Superior temporal gyrus (tissue), 1 donor: ENCODE measurements around the gene SIGLECL1.

Experiments used
- DNase-seq: peaks from one replicate; pipeline ENCODE4 v3.0.0-alpha.2; 2016; ENCODE audit errors: extremely low spot score

The SIGLECL1 gene

DNA sequence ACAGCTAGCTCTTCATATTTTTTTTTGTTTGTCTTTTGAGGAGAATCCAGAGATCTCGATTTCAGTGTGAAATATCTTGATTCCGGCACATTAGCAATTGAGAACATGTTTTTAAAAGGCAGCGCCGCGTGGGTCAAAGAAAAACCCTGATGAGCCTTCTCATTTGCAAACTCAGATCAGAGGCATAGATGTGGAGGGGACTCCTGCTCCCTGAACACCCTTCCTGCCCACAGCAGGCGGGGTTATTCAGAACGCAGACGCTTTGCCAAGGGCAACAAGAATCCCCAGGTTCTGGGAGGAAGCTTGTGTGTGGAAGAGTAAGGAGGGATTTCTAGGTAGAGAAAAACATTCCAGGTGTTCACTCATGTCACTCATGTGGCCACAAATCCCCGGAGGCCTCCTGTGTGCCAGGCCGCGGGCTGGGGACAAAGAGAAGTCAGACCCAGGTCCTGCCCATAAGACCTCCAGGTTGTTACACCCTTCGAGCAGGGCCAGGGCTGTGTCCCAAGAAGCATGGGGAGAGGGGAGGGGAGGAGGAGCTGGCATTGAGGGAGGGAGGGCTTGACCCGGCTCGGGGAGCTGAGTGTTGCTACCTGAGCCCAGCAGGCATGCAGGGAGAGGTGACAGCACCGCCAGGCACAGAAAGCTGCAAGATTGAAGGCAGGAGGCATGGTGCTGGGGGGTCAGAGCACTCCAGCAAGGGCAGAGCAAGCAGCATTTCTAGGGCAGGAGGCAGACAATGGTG lies 44.7 kb downstream of the SIGLECL1 start:
- no peak for DNase-seq

DNA sequence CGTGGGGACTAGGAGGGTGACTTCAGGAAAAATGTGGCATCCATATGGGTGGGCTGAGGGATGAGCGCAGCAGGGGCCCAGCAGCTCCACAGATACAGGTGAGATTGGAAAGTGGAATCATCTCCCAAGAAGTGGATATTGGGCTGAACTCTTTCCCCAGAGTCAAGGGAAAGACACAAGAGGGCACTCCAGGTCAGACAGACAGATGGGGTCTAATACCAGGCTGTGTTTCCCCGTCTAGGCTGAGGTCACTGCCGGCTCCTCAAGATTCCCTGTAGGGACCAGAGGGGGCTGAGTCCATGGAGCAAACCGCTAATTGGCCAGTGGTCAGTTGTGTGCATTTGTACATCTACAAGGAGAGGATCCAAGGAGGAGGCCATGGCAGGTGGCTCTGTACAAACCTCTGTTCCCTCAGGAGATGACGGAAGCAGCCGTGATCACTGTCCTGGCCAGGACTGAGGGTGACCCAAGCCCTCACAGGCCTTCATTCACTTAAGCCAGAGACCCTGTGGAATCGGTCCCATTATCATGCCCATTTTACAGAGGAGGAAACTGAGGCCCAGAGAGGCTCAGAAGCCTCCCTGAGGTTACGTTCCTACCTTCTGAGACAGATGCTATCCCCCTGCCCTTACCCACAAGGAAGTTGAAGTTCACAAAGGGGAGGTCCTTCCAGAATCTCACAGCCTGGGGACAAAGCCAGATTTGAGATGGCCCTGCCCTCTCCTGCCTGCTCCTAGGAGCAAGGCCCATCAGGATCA lies 45.6 kb downstream of the SIGLECL1 start:
- no peak for DNase-seq

DNA sequence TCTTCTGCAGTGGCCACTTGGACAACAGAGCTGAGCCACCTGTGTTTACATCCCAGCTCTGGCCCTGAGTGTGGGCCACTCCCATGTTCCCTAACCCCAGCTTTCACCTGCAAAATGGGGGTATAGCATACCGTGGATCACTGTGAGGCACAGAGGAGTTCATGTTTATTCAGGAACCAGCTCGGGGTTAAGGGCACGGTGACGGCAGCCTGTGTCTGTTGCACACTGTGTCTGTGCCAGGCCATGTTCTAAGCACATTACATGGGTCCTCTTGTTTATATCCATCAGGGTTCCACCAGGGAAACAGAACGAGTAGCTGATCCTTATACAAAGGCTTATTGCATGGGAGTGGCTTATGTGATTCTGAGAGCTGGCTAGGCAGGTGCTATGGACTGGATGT lies 46.5 kb downstream of the SIGLECL1 start:
- no peak for DNase-seq

DNA sequence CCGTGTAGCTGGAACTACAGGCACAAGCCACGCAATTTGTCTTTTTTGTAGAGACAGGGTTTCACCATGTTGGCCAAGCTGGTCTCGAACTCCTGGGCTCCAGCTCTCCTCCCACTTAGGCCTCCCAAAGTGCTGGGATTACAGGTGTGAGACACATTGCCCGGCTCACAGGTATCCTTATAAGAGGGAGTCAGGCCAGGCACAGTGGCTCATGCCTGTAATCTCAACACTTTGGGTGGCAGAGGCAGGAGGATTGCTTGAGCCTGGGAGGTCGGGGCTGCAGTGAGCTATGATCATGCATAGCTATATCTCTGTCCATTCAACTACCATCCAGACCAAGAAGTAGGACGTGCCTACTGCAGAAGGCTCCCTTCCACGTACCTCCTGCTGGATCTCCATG lies 50.4 kb downstream of the SIGLECL1 start:
- no peak for DNase-seq

DNA sequence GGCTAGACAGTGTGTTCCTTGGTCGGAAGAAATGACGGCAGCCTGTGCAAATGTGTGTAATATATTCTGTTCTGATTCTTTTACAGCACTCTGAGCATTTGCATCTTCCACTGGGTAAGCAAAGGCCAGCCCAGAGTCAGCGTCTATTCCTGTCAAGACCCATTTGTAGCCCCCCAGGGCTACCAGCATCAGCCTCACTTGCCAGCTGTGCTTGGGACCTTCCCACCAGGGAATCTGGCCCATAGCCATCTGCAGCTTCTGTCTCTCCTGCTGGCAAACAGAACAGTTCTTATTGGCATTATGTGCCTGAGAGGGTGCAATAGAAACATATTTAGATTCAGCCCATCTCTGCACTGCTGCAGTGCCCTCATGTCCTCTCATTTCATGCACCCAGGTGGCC lies 54.6 kb downstream of the SIGLECL1 start:
- DNase-seq: no peak

DNA sequence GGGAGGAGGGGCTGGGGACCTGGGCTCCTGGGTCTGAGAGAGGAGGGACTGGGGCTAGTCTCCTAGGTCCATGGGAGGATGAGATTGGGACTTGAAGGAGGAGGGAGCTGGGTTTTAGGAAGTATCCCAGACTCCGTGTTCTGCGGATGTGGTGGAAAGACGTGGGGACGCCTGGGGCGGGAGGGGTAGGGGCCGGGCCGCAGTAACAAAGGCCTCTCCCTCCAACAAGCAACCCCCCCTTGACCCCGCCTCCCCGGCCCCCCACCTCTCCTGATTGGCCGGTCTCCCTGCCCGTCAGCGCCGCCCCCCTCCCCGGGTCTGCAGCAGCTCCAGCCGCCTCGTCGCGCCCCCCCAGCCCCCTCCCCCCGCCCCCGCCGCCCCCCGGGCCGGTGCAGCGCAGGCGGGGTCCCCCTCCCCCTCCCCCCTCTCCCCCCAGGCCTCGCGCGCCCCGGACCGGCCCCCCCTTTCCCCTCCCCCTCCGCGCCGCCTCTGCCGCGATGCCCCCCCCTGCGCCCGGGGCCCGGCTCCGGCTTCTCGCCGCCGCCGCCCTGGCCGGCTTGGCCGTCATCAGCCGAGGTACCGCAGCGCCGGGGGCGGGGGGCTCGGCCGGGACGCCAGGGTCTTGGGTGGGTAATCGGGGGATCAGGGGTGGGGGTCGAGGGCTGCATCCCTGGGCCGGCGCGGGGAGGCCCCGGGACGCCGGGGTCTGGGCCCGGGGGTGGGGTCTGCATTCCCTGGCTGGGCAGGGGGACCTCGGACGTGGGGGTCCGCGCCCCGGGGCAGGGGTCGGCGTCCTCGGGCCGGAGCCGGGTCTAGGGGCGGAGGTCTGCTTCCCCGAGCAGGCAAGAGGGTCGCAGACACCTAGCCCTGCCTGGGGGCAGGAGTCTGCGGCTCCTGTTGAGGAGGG lies 60.7 kb downstream of the SIGLECL1 start, which contains the start of gene IGLON5:
IGLON5 (plus strand) TSS at position 294 of the 907 bp plus-strand sequence; CDS start at position 498, 204 bp downstream.
- no peak for DNase-seq

DNA sequence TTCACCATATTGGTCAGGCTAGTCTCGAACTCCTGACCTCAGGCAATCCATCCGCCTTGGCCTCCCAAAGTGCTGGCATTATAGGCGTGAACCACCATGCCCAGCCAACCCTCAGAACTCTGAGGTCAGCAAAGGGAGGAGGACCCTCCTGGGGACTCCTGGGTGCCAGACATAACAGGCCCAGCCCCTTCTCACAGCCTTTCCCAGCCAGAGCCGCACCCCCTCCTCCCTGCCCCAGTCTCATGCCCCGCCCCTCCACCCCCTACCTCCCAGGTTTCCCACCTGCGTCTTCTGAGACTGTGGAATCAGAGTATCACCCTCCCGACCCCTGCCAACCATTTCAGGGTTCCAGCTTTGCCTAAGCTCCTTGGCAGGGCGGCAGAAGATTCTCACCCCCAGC lies 65.8 kb downstream of the SIGLECL1 start:
- no peak for DNase-seq

DNA sequence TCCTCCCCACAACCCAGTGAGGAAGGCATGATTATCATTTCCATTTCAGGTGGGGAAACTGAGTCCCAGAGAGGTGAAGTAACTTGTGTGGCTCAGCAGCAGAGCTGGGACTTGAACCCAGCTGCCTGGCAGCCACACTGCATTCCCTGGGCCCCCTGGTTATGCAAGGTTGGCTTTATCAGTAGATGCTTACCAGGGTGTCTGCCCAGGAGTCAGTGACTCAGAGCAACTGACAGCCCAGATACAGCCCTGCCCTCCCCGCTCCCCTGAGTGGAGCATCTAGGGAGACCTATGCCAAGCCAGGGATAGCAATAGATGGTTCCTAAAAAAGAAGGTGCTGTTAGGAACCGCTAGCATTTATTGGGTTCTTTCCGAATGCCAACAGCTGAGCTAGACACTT lies 66.5 kb downstream of the SIGLECL1 start:
- no peak for DNase-seq

DNA sequence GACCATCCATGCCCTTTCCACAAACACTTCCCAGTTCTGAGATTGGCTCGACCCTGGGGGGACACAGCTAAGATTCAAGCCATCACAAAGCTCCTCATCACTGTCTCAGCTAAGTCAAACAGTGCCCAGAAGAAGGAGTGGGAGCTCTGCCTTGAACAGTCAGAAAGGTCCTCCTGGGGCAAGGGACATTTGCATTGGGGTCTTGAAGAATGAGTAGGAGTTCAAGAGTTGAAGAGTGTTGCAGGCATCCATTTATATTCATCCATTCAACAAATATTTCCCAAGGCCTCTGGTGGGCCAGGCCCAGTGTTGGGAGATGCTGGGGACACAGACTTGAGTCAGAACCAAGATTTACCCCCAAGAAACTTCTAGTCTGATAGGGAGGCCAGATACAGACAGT lies 67.1 kb downstream of the SIGLECL1 start:
- DNase-seq: no peak
